Testis (tissue), 3 donors: ENCODE data around the gene ADTRP. TPM values are rescaled to one million over a fixed set of nuclear protein-coding genes. Genes with fewer than 3 reads are reported as not detected.
"Not testable (repeated sequence)": the region's sequence is repeated elsewhere in the genome, so short reads cannot be mapped to it uniquely, and the experiment has no call there.

Experiments used
- DNase-seq: peaks from one replicate; pipeline ENCODE4 v3.0.0-alpha.2; 2019
- H3K27ac ChIP-seq, 2 donors: fragments of 200-600 bp; sonication (generic); one replicate each; pipeline ENCODE4 v1.5.1; 2019
- H3K27me3 ChIP-seq: fragments of 200-600 bp; sonication (generic); one replicate; pipeline ENCODE4 v1.5.1; 2019
- H3K36me3 ChIP-seq: fragments of 200-600 bp; sonication (generic); one replicate; pipeline ENCODE4 v1.5.1; 2017; ENCODE audit warnings: low read depth; ENCODE audit errors: missing control alignments
- H3K4me1 ChIP-seq: fragments of 200-600 bp; sonication (generic); one replicate; pipeline ENCODE4 v1.5.1; 2019
- H3K4me3 ChIP-seq, 2 donors: fragments of 200-600 bp; sonication (generic); one replicate each; pipeline ENCODE4 v1.5.1; 2017 to 2019
- H3K9me3 ChIP-seq: fragments of 200-600 bp; sonication (generic); one replicate; pipeline ENCODE4 v1.5.1; 2017
- POLR2A ChIP-seq: fragments of 450-650 bp; IDR thresholded peaks from one replicate; pipeline ENCODE4 v1.6.1; 2017; ENCODE audit warnings: antibody characterized with exemption, mild to moderate bottlenecking, moderate library complexity
- WGBS, 2 donors: methylation state at CpG; one replicate each; pipeline ENCODE4 v1.1.5; 2018; 5-methylcytosine and 5-hydroxymethylcytosine counted together
- intact Hi-C: fragments of 100-400 bp; cut with DNase I; formaldehyde crosslinking; loops from one replicate; pipeline ENCODE4 v1.15.1; 2023; ENCODE audit warnings: low total_unique reads
- polyA plus RNA-seq: library from polyadenylated mRNA; stranded (reverse); fragments of 350-450 nt; fragmentation: Illumina TruSeq; extraction: RNeasy Lipid Tissue Mini Kit (QIAGEN cat#74804); gene quantifications from one replicate; pipeline ENCODE4 v1.2.3, GENCODE V29; 2014; ENCODE audit warnings: low read depth, low replicate concordance; ENCODE audit not compliant: insufficient read depth
- total RNA-seq, 2 donors: library from RNA; depleted of rRNA; stranded (reverse); fragments of >200 nt; gene quantifications; one replicate each; pipeline ENCODE4 v1.2.3, GENCODE V29; 2016
- TF ChIP-seq, protein P1 (sequence below), 3 experiments: fragments of 450-650 bp in 2 of 3; fragments of 200-600 bp in 1 of 3; sonication (generic) in 1 of 3; IDR thresholded peaks; one replicate each; pipeline ENCODE4 v1.5.1; 2016 to 2019; ENCODE audit warnings: antibody characterized with exemption in 3 of 3, mild to moderate bottlenecking in 2 of 3, moderate library complexity in 1 of 3

The ADTRP gene
- total and polyA plus RNA-seq, 3 donors from 2014 or later = 8.3 to 49.6 (median 21.3) TPM

DNA sequence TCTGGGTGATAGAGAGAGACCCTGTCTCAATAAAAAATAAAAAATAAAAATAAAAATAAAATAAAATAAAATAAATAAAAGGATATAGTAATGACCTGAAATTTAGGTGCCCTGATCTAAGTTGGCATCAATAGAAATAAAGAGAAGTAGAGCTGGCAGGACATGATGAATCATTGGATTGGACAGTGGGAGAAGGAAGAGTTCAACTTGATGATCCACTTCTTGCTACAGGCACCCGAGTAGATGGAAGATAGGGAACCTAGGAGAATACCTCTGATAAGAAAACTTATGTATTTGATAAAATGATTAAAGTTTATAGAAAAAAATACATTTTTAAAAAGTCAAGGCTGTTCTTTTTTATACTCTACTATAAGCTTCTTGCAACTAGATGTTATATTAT is 79.0 kb downstream of the ADTRP start:
- 47 to 56% methylated on average over 1 of the region's 1 CpG for WGBS, 2 donors
- H3K4me3 ChIP-seq = no peak overlapping the region
- TF ChIP-seq, protein P1, sequence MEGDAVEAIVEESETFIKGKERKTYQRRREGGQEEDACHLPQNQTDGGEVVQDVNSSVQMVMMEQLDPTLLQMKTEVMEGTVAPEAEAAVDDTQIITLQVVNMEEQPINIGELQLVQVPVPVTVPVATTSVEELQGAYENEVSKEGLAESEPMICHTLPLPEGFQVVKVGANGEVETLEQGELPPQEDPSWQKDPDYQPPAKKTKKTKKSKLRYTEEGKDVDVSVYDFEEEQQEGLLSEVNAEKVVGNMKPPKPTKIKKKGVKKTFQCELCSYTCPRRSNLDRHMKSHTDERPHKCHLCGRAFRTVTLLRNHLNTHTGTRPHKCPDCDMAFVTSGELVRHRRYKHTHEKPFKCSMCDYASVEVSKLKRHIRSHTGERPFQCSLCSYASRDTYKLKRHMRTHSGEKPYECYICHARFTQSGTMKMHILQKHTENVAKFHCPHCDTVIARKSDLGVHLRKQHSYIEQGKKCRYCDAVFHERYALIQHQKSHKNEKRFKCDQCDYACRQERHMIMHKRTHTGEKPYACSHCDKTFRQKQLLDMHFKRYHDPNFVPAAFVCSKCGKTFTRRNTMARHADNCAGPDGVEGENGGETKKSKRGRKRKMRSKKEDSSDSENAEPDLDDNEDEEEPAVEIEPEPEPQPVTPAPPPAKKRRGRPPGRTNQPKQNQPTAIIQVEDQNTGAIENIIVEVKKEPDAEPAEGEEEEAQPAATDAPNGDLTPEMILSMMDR (IDR thresholded peaks at IDR 0.05) = no peak
- TF ChIP-seq POLR2A = no peak
- no peaks in the 10 kb centered on the region for H3K9me3 ChIP-seq
- H3K4me1 ChIP-seq = no peaks in the 10 kb centered on the region
- intact Hi-C loops = no loop called here
- no peak overlapping the region for H3K27ac ChIP-seq
- no peak for DNase-seq
- H3K36me3 ChIP-seq = no peaks in the 10 kb centered on the region
- H3K27me3 ChIP-seq = no peaks in the 10 kb centered on the region

- no peaks in the 10 kb centered on the region for H3K9me3 ChIP-seq
- TF ChIP-seq, protein P1 (IDR thresholded peaks at IDR 0.05) = no peak
- no peak for TF ChIP-seq POLR2A
- no peak for DNase-seq
- H3K4me3 ChIP-seq = no peak overlapping the region
- no peaks in the 10 kb centered on the region for H3K27me3 ChIP-seq
- 59 to 74% methylated on average over 4 of the region's 4 CpGs for WGBS, 2 donors
- intact Hi-C loops = no loop called here
- H3K36me3 ChIP-seq = no peaks in the 10 kb centered on the region
- H3K4me1 ChIP-seq = no peaks in the 10 kb centered on the region
- H3K27ac ChIP-seq = no peak overlapping the region
These were observed 85.9 kb downstream of the ADTRP start for GRCh38 chr6:11692451-11693376.

DNA sequence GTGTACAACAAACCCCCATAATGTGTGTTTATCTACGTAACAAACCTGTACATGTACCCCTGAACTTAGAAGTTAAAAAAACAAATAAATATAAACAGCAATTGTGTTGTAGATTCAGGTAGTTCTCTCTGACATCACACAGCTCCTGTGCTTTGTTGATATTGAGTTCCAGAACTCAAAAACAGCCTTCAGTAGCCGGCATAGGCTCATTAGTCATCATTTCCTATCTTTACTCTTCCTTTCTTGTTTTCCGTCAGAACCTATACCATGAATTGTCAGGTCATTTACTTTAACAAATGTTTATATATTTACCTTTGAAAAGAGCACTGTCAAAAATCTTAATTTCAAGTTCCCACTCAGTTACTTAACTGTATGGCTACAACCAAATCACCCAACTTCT is 88.8 kb downstream of the ADTRP start:
- Histone ChIP-seq H3K36me3 (no peaks in the 10 kb centered on the region), H3K27ac (no peak overlapping the region), H3K4me3 (no peak overlapping the region), H3K4me1 (no peaks in the 10 kb centered on the region), H3K9me3 (no peaks in the 10 kb centered on the region), H3K27me3 (no peaks in the 10 kb centered on the region)
- 93 to 98% methylated on average over 3 of the region's 3 CpGs for WGBS, 2 donors
- intact Hi-C loops = no loop called here
- no peak for DNase-seq
- no peak for TF ChIP-seq POLR2A
- TF ChIP-seq, protein P1 (IDR thresholded peaks at IDR 0.05) = no peak

GRCh38 chr6:11689400-11689799 is 89.2 kb downstream of the ADTRP start:
- DNase-seq, intact Hi-C loops, H3K4me1 ChIP-seq, H3K9me3 ChIP-seq, H3K27ac ChIP-seq, H3K27me3 ChIP-seq, H3K36me3 ChIP-seq, H3K4me3 ChIP-seq: not testable (repeated sequence)
- 88 to 100% methylated on average over 1 of the region's 1 CpG for WGBS, 2 donors

- Histone ChIP-seq H3K36me3 (no peaks in the 10 kb centered on the region), H3K27me3 (no peaks in the 10 kb centered on the region), H3K4me1 (no peaks in the 10 kb centered on the region), H3K4me3 (no peak overlapping the region), H3K27ac (no peak overlapping the region), H3K9me3 (no peaks in the 10 kb centered on the region)
- TF ChIP-seq, protein P1 (IDR thresholded peaks at IDR 0.05) = no peak
- TF ChIP-seq POLR2A = no peak
- intact Hi-C loops = no loop called here
- WGBS, 2 donors = 40 to 48% methylated on average over 1 of the region's 1 CpG
- no peak for DNase-seq
These were observed 90.2 kb downstream of the ADTRP start for GRCh38 chr6:11688425-11688709.
